GM18526 (cell line): ENCODE measurements around the gene LRBA.

Experiments used
- POLR2A ChIP-seq: IDR thresholded peaks from 3 replicates; pipeline ENCODE4 v1.6.1; 2011; ENCODE audit not compliant: insufficient read length; ENCODE audit errors: extremely low read depth

LRBA gene

GRCh38 chr4:151031831-151032605 lies 16.9 kb upstream of the LRBA start:
- no peak for TF ChIP-seq POLR2A

- no peak for TF ChIP-seq POLR2A
Measured at GRCh38 chr4:151029537-151029936, 14.5 kb upstream of the LRBA start.

GRCh38 chr4:151025759-151026158 lies 10.7 kb upstream of the LRBA start:
- TF ChIP-seq POLR2A = no peak

DNA sequence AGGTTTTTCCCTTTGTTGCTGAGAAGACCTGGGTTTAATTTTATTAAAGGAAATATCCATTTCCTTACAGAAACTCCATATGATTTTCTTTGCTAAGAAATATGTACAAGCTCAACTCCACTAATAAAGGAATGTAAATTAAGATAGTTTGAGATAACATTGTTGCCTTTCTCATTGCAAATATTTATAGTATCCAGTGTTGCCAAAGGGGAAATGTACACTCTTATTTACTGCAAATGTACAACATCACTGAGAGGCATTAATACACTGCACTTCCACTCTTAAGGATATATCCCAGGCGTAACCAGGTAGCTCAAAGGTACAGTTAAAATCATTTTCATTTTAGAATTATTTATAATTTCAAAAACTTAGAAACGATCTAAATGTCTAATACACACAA lies 7.5 kb upstream of the LRBA start:
- no peak for TF ChIP-seq POLR2A

DNA sequence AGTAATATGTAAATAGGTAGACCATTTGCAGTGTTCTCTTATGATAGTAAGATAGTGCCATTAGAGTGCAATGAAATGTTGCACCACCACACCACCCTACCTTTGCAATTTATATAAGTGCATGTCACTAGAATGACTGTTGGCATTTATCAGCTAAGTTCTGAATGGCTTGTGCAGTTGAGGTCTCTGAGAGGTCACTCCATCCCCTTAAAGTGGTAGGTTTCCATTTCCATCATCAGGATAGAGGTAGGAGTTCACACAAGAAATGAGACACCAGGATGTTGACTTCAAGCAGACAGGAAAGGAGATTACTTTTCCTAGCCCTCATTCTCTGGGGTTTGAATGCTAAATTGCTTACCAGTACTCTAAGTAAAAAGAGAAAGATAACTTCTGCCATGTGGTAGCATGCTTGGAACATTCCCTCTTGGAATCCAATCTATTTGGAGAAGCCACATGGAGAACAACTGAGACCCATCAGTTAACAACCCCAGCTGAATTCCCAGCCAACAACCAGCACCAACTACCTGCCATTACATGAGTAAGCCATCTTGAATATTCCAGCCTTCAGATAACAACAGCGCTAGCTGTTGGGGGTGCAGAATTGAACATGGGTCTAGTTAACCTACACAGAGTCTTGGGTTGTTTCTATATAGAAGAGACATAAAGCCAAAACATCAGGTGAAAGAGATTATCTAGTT lies 6.7 kb upstream of the LRBA start:
- no peak for TF ChIP-seq POLR2A

- peak; percentile 94 for TF ChIP-seq POLR2A
Measured at GRCh38 chr4:151015459-151016347, 619 bp upstream of the LRBA start.

DNA sequence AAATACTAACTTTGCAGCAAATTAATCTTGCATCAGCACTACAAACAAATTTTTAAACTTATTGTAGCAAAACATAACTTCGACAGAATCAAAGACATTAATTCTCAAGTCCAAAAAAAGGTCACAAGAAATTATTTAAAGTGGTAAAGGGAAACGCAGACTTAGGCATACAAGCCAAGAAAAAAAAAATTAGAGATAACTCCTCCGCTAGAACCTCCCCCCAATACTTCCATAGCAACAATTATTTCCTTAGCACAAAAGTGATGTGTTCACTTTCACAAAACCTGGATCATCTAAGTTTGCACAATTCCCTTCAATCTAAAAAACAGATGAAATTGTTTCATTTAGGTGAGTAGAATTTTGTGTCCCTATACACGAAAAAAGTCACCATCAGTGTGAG lies 1.1 kb downstream of the LRBA start:
- no peak for TF ChIP-seq POLR2A

- TF ChIP-seq POLR2A = no peak
Measured at GRCh38 chr4:151013491-151013890, 1.6 kb downstream of the LRBA start.

GRCh38 chr4:151012820-151013219 lies 2.3 kb downstream of the LRBA start:
- no peak for TF ChIP-seq POLR2A

GRCh38 chr4:151012376-151012775 lies 2.7 kb downstream of the LRBA start:
- no peak for TF ChIP-seq POLR2A

DNA sequence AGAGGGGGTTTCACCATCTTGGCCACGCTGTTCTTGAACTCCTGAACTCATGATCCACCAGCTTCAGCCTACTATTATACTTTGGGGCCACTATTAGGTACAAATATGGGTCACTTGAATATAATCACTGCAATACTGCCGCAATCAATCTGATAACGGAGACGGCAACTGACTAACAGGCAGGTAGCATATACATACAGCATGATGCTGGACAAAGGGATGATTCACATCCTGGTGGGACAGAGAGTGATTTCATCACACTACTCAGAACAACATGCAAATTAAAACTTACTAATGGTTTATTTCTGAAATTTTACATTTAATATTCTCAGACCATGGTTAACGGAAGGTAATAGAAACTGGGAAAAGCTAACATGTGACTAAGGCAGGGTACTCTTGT lies 10.9 kb downstream of the LRBA start:
- TF ChIP-seq POLR2A = no peak

DNA sequence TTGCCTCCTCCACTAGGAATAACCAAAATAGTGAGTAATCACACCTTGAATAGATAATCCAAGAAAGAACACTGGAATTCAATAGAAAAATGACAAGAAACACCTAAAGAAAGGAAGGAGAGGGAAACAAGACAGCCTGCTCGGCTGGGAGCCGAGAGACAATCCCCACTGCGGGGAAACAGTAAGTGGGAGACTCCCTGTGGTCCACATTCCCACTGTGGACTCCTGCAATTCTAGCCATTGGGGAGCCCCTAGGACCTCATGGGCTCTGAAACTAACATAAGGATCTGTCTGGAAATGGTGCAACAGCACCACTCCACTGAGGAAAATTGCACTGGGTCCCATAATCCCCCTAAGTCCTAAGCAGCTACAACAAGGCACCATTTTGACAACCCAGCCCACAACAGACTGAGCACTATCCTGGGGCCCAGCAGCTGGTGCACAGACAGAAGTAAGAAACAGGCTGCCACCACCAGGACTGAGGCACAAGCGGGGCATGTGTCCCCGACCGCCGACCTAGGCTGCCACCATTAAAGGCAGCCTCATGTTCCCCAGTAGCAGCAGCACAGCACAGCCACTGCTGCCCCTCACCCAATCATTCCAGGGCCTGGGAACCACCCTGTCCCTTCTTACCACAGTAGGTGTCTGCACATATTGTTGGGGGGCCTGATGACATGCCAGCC lies 14.2 kb downstream of the LRBA start:
- no peak for TF ChIP-seq POLR2A

GRCh38 chr4:150999086-150999485 lies 16.0 kb downstream of the LRBA start:
- no peak for TF ChIP-seq POLR2A

- no peak for TF ChIP-seq POLR2A
Measured at GRCh38 chr4:150997141-150997540, 17.9 kb downstream of the LRBA start.

- TF ChIP-seq POLR2A = no peak
Measured at GRCh38 chr4:150994721-150995120, 20.4 kb downstream of the LRBA start.
